Upper lobe of right lung (tissue), 1 donor: ENCODE data around the gene PLK1. TPM values are rescaled to one million over a fixed set of nuclear protein-coding genes. Genes with fewer than 3 reads are reported as not detected.

Experiments
- ATAC-seq: fragments of 200-7000 bp; cut with Tn5 transposase; one replicate; pipeline ENCODE4 v1.9.1; 2020; ENCODE audit warnings: mild to moderate bottlenecking, moderate library complexity
- DNase-seq: peaks from one replicate; pipeline ENCODE4 v3.0.0-alpha.2; 2020
- H3K27ac ChIP-seq: fragments of 200-600 bp; one replicate; pipeline ENCODE4 v1.8.0; 2022
- H3K27me3 ChIP-seq: fragments of 200-600 bp; one replicate; pipeline ENCODE4 v1.8.0; 2022; ENCODE audit warnings: mild to moderate bottlenecking
- H3K36me3 ChIP-seq: fragments of 200-600 bp; one replicate; pipeline ENCODE4 v1.8.0; 2022
- H3K4me1 ChIP-seq: fragments of 200-600 bp; one replicate; pipeline ENCODE4 v1.8.0; 2022
- H3K4me3 ChIP-seq: fragments of 200-600 bp; one replicate; pipeline ENCODE4 v1.8.0; 2022; ENCODE audit warnings: mild to moderate bottlenecking
- H3K9me3 ChIP-seq: fragments of 200-600 bp; one replicate; pipeline ENCODE4 v1.8.0; 2022
- CTCF ChIP-seq: fragments of 200-600 bp; IDR thresholded peaks from one replicate; pipeline ENCODE4 v1.8.0; 2022; ENCODE audit warnings: antibody characterized with exemption
- intact Hi-C: fragments of 100-400 bp; cut with DNase I; formaldehyde crosslinking; loops from one replicate; pipeline ENCODE4 v1.11.0; 2022
- total RNA-seq: library from RNA; stranded (reverse); fragmentation: NEBNext Ultra II Directional; extraction: Animal tissue kit (Norgen Biotek cat#: 25700); gene quantifications from one replicate; pipeline ENCODE4 v1.2.1, GENCODE V29; 2021
- donor health status: DM: no; HTN: yes; CAD: no; lungs with severe emphysema.

PLK1 gene
- total RNA-seq, 1 donor from 2014 or later: 1.8 TPM

GRCh38 chr16:23640931-23641765 is 37.5 kb upstream of the PLK1 start, which contains the start of the genes DCTN5 and PALB2:
Gene DCTN5 (plus strand): TSS chr16:23641466. CDS start chr16:23641543, 77 bp downstream.
Gene PALB2 (minus strand): TSS chr16:23641310. CDS start chr16:23641157, 153 bp downstream.
- peak within 1 kb of the TSS; percentile 96 for H3K4me3 ChIP-seq
- no peaks in the 10 kb centered on the region for H3K9me3 ChIP-seq
- H3K27me3 ChIP-seq: no peaks in the 10 kb centered on the region
- DNase-seq (peak; percentile 96), ATAC-seq (peak; percentile 99)
- intact Hi-C loops: no loop called here
- H3K36me3 ChIP-seq: peaks cover 52% of the 10 kb centered on the region
- TF ChIP-seq CTCF: no peak
- peak within 1 kb of the TSS; percentile 88 for H3K27ac ChIP-seq
- H3K4me1 ChIP-seq: peaks cover 20% of the 10 kb centered on the region

DNA sequence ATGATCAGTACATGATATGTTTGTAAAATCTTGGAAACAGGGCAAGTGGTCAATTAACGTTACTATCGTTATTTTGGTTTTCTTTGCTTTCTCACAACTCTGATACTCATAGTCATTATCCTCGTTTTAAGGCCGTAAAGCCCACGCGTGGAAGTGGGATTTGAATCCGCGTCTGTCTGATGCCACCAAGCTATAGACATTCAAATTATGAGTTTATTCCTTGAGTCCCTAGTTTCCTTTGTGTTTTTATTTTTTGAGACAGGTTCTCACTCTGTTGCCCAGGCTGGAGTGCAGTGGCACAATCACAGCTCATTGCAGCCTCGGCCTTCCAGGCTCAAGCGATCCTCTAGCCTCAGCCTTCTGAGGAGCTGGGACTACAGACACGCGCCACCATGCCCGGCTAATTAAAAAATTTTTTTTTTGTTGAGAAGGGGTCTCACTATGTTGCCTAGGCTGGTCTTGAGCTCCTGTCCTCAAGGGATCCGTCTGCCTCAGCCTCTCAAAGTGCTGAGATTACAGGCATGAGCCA is 36.4 kb upstream of the PLK1 start:
- Histone ChIP-seq H3K27ac (peak overlapping the region; percentile 88), H3K4me3 (peak overlapping the region; percentile 96), H3K36me3 (peaks cover 41% of the 10 kb centered on the region), H3K9me3 (no peaks in the 10 kb centered on the region), H3K27me3 (no peaks in the 10 kb centered on the region), H3K4me1 (peaks cover 20% of the 10 kb centered on the region)
- TF ChIP-seq CTCF: no peak
- ATAC-seq: no peak
- intact Hi-C loops: no loop called here
- DNase-seq: no peak

- ATAC-seq (no peak), DNase-seq (no peak)
- Histone ChIP-seq H3K27me3 (no peaks in the 10 kb centered on the region), H3K4me3 (no peak overlapping the region), H3K27ac (no peak overlapping the region), H3K9me3 (no peaks in the 10 kb centered on the region), H3K4me1 (no peaks in the 10 kb centered on the region), H3K36me3 (peaks cover 20% of the 10 kb centered on the region)
- intact Hi-C loops: no loop called here
- no peak for TF ChIP-seq CTCF
Measured at GRCh38 chr16:23650674-23651416, 27.8 kb upstream of the PLK1 start.

GRCh38 chr16:23651943-23652468 is 26.7 kb upstream of the PLK1 start:
- H3K27ac ChIP-seq: no peak overlapping the region
- H3K27me3 ChIP-seq: no peaks in the 10 kb centered on the region
- H3K4me3 ChIP-seq: no peak overlapping the region
- ATAC-seq (no peak), DNase-seq (no peak)
- intact Hi-C loops: no loop called here
- H3K4me1 ChIP-seq: no peaks in the 10 kb centered on the region
- H3K36me3 ChIP-seq: peaks cover 23% of the 10 kb centered on the region
- TF ChIP-seq CTCF: no peak
- H3K9me3 ChIP-seq: no peaks in the 10 kb centered on the region

DNA sequence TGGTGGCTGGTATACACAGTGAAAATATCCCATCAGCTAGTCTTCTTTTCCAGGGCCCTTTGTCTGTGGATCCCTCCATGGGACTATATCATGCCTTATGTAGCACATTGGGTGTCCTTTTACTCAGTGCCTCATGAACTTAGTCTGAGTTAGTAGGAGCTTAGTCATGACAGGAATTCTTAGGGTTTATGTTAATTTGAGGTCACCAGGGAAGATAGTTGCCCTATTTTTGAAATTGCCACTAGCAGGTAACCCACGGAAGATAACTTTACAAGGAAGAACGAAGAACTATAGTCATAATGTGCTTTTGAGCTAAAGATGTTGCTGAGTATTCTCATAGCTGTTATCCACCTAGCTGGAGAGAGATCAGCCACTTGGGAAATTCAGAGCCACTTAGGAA is 14.8 kb upstream of the PLK1 start:
- Histone ChIP-seq H3K4me1 (no peaks in the 10 kb centered on the region), H3K27ac (no peak overlapping the region), H3K27me3 (no peaks in the 10 kb centered on the region), H3K4me3 (no peak overlapping the region), H3K9me3 (no peaks in the 10 kb centered on the region), H3K36me3 (peaks cover 97% of the 10 kb centered on the region)
- DNase-seq (no peak), ATAC-seq (no peak)
- TF ChIP-seq CTCF: no peak
- intact Hi-C loops: no loop called here
